OCI-LY7 (cell line): ENCODE measurements around the gene GRIK1. TPM values are rescaled to one million over a fixed set of nuclear protein-coding genes. Genes with fewer than 3 reads are reported as not detected.

Source experiments
- BruUV-seq: library from RNA; stranded (reverse); fragments of 400-500 nt; replicated peaks from 2 replicates; lab custom pipeline; 2021; lab: Mats Ljungman, UMichigan
- CTCF ChIA-PET: fragments of 300-600 bp; sonication (Branson Sonifier 250); formaldehyde crosslinking; loops from one replicate; lab custom pipeline; 2022; ENCODE audit warnings: antibody characterized with exemption; ENCODE audit not compliant: unreplicated experiment; lab: Charles Lee
- POLR2A ChIA-PET: fragments of 300-600 bp; sonication (Branson Sonifier 250); formaldehyde crosslinking; loops from one replicate; lab custom pipeline; 2022; ENCODE audit warnings: antibody characterized with exemption; lab: Charles Lee
- DNase-seq: peaks from one replicate; pipeline ENCODE4 v3.0.0-alpha.2; 2015; ENCODE audit warnings: low spot score
- H2AFZ ChIP-seq: fragments of 200-600 bp; sonication (generic), shearing (Covaris generic); 2 replicates; pipeline ENCODE4 v1.6.1; 2014; ENCODE audit warnings: mild to moderate bottlenecking, antibody characterized with exemption, low read length, moderate library complexity
- H3K27ac ChIP-seq: fragments of 200-600 bp; sonication (generic); 2 replicates; pipeline ENCODE4 v1.5.1; 2014; ENCODE audit warnings: mixed run types, low read depth, mild to moderate bottlenecking, moderate library complexity, low read length, inconsistent platforms; ENCODE audit not compliant: poor library complexity, severe bottlenecking
- H3K36me3 ChIP-seq: fragments of 200-600 bp; sonication (generic); 2 replicates; pipeline ENCODE4 v1.6.1; 2014; ENCODE audit warnings: mild to moderate bottlenecking, antibody characterized with exemption, low read length, moderate library complexity, mixed read lengths; ENCODE audit not compliant: insufficient read depth
- H3K4me1 ChIP-seq: fragments of 200-600 bp; sonication (generic); 2 replicates; pipeline ENCODE4 v1.5.1; 2014; ENCODE audit warnings: mild to moderate bottlenecking, low read length; ENCODE audit not compliant: insufficient read depth, poor library complexity, severe bottlenecking
- H3K4me2 ChIP-seq: fragments of 200-600 bp; sonication (generic); 2 replicates; pipeline ENCODE4 v1.6.1; 2014; ENCODE audit warnings: mild to moderate bottlenecking, low read length
- H3K4me3 ChIP-seq: fragments of 200-600 bp; sonication (generic); 2 replicates; pipeline ENCODE4 v1.5.1; 2014; ENCODE audit warnings: mild to moderate bottlenecking, low read depth, low read length; ENCODE audit not compliant: poor library complexity, severe bottlenecking
- H3K79me2 ChIP-seq: fragments of 200-600 bp; sonication (generic); 2 replicates; pipeline ENCODE4 v1.6.1; 2016; ENCODE audit warnings: low read depth, mild to moderate bottlenecking, low read length, moderate library complexity, mixed read lengths; ENCODE audit not compliant: insufficient read depth
- H3K9me2 ChIP-seq: fragments of 200-600 bp; sonication (generic); 2 replicates; pipeline ENCODE4 v1.6.1; 2016; ENCODE audit warnings: mild to moderate bottlenecking, low read length, mixed read lengths; ENCODE audit not compliant: insufficient read depth
- H3K9me3 ChIP-seq: fragments of 200-600 bp; sonication (generic); 2 replicates; pipeline ENCODE4 v1.6.1; 2014; ENCODE audit warnings: mild to moderate bottlenecking, mixed run types, low read length, mixed read lengths
- H4K20me1 ChIP-seq: fragments of 200-600 bp; sonication (generic); 2 replicates; pipeline ENCODE4 v1.6.1; 2014; ENCODE audit warnings: mild to moderate bottlenecking, antibody characterized with exemption, low read length, moderate library complexity, mixed read lengths; ENCODE audit not compliant: insufficient read depth
- CTCF ChIP-seq: fragments of 200-600 bp; sonication (generic); conservative IDR thresholded peaks from 2 replicates; pipeline ENCODE4 v1.5.1; 2014; ENCODE audit warnings: mild to moderate bottlenecking, antibody characterized with exemption, low read length, moderate library complexity, mixed read lengths
- EZH2phosphoT487 ChIP-seq: fragments of 200-600 bp; sonication (generic); IDR thresholded peaks from 2 replicates; pipeline ENCODE4 v1.6.1; 2018; ENCODE audit warnings: low read depth, borderline replicate concordance, mild to moderate bottlenecking, mixed run types, antibody characterized with exemption, low read length, moderate library complexity, mixed read lengths
- intact Hi-C: fragments of 100-400 bp; cut with micrococcal nuclease; formaldehyde crosslinking; loops from one replicate; pipeline ENCODE4 v1.10.0; 2022; ENCODE audit not compliant: unreplicated experiment
- total RNA-seq, 2 experiments: library from RNA; depleted of rRNA in 1 of 2; stranded (reverse); fragments of >200 nt in 1 of 2; shearing (Covaris generic) in 1 of 2; gene quantifications; 2 replicates each; pipeline ENCODE4 v1.2.3, GENCODE V29; 2014 to 2022

GRIK1 gene
- total RNA-seq, 2 experiments from 2014 or later, result 4.1 TPM; not detected in 1

DNA sequence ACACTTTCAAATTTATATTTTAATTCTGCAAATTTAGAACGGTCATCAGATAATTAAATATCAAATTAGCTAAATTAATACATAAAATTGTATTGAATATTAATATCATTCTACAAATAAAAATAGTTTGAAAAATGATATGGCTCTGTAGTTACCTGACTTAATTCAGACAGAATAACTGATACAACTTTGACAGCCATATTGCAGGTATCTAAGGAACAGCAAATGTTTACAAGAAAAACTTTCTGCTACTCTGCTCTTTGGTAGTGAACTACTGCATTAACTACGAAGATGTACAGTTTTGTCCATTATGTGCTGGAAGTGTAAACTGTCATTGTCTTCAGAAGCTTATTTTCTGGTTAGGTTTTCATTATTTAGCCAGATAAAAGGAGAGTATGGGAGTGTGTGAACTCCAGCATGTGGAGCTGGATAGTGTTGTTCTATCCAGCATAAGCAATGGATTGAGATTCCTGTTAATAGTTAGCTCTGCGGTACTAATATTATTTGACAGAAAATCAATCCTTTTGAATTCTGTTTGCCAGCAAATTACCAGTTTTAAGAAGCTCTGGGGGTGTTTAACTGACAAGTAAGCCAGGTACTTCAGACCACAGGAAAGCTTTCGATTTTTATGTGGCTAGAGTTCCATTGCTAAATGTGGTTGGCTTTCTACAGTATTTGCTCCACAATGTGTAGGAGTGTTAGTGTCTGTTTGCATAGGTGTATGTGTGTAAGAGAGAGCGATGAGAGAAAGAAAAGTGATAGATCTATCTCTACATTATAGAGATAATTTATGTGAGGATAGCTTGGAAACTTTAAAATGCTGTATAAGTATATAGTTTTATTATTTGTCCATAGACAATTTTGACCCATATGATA, 247.9 kb downstream of the GRIK1 start:
- no peak overlapping the region for H2AFZ ChIP-seq
- H3K79me2 ChIP-seq, result no peaks in the 10 kb centered on the region
- no peak for DNase-seq
- ChIA-PET CTCF (no interaction called here), POLR2A (interaction anchor here (0.6 to 2.0 kb wide), 6 partner anchors 9 to 21 kb away, joined by 3 to 9 read pairs (median 4); no protein-coding TSS in a partner anchor)
- TF ChIP-seq CTCF, result no peak
- no peak for TF ChIP-seq EZH2phosphoT487
- no peak overlapping the region for H3K4me3 ChIP-seq
- H4K20me1 ChIP-seq, result no peaks in the 10 kb centered on the region
- no TSS peak for BruUV-seq
- no peak overlapping the region for H3K4me2 ChIP-seq
- intact Hi-C loops, result no loop called here
- H3K4me1 ChIP-seq, result peaks cover 9% of the 10 kb centered on the region
- H3K9me3 ChIP-seq, result no peaks in the 10 kb centered on the region
- H3K9me2 ChIP-seq, result no peaks in the 10 kb centered on the region
- H3K36me3 ChIP-seq, result no peaks in the 10 kb centered on the region
- H3K27ac ChIP-seq, result no peak overlapping the region

GRCh38 chr21:29689753-29690152, 250.0 kb downstream of the GRIK1 start:
- intact Hi-C loops, result no loop called here
- Histone ChIP-seq H3K4me3 (no peak overlapping the region), H2AFZ (no peak overlapping the region), H4K20me1 (no peaks in the 10 kb centered on the region), H3K27ac (no peak overlapping the region), H3K4me1 (no peaks in the 10 kb centered on the region), H3K36me3 (no peaks in the 10 kb centered on the region), H3K79me2 (no peaks in the 10 kb centered on the region), H3K9me3 (no peaks in the 10 kb centered on the region), H3K4me2 (no peak overlapping the region), H3K9me2 (no peaks in the 10 kb centered on the region)
- no TSS peak for BruUV-seq
- no peak for TF ChIP-seq CTCF
- TF ChIP-seq EZH2phosphoT487, result no peak
- ChIA-PET CTCF (no interaction called here), POLR2A (interaction anchor here (0.6 to 0.7 kb wide), 2 partner anchors 41 to 260 kb away, joined by 3 read pairs; no protein-coding TSS in a partner anchor)
- no peak for DNase-seq

- TF ChIP-seq CTCF (no peak), EZH2phosphoT487 (no peak)
Measured at GRCh38 chr21:29684106-29684505, 255.7 kb downstream of the GRIK1 start.

More at GRCh38 chr21:29684106-29684505, 255.7 kb downstream of the GRIK1 start:
- ChIA-PET CTCF (no interaction called here), POLR2A (interaction anchor here (1.0 kb wide), 1 partner anchor 13 kb away, joined by 3 read pairs; no protein-coding TSS in a partner anchor)
- H3K9me3 ChIP-seq, result no peaks in the 10 kb centered on the region
- H3K4me3 ChIP-seq, result no peak overlapping the region
- DNase-seq, result no peak
- intact Hi-C loops, result no loop called here
- no peaks in the 10 kb centered on the region for H4K20me1 ChIP-seq
- H2AFZ ChIP-seq, result no peak overlapping the region
- H3K79me2 ChIP-seq, result no peaks in the 10 kb centered on the region
- no peaks in the 10 kb centered on the region for H3K36me3 ChIP-seq
- H3K4me2 ChIP-seq, result no peak overlapping the region
- no TSS peak for BruUV-seq
- H3K27ac ChIP-seq, result no peak overlapping the region
- no peaks in the 10 kb centered on the region for H3K4me1 ChIP-seq
- no peaks in the 10 kb centered on the region for H3K9me2 ChIP-seq
